HCT116 (cell line): ENCODE data around the gene DOCK2. TPM values are rescaled to one million over a fixed set of nuclear protein-coding genes. Genes with fewer than 3 reads are reported as not detected.

Source experiments
- ATAC-seq: fragments of 200-7000 bp; cut with Tn5 transposase; 2 replicates; pipeline ENCODE4 v1.9.1; 2020; ENCODE audit warnings: mild to moderate bottlenecking, moderate library complexity
- BruUV-seq: library from RNA; stranded (reverse); fragments of 400-500 nt; replicated peaks from 2 replicates; lab custom pipeline; 2021; lab: Mats Ljungman, UMichigan
- CTCF ChIA-PET: fragments of 300-600 bp; sonication (Branson Sonifier 250); formaldehyde crosslinking; loops from one replicate; lab custom pipeline; 2021; ENCODE audit warnings: antibody characterized with exemption; lab: Charles Lee
- POLR2A ChIA-PET: fragments of 300-600, 350-600 bp; sonication (Branson Sonifier 250); formaldehyde crosslinking; loops from one replicate; lab custom pipeline; 2021; ENCODE audit warnings: antibody characterized with exemption; lab: Charles Lee
- RAD21 ChIA-PET, 2 experiments: fragments of 300-600 bp; sonication (Branson Sonifier 250); formaldehyde crosslinking; loops; one replicate each; lab custom pipeline; 2023; ENCODE audit warnings: low total read pairs in 2 of 2; ENCODE audit not compliant: uncharacterized antibody in 2 of 2, unreplicated experiment in 2 of 2, low non-redundant PET in 1 of 2; lab: Charles Lee
- DNase-seq: peaks from one replicate; pipeline ENCODE4 v3.0.0-alpha.2; 2010; ENCODE audit warnings: low read depth, low spot score
- H2AFZ ChIP-seq: fragments of 200-600 bp; shearing (Covaris generic), sonication (generic); 2 replicates; pipeline ENCODE4 v1.6.1; 2017; ENCODE audit warnings: low read depth, mixed run types, mixed read lengths, antibody characterized with exemption, low read length; ENCODE audit not compliant: poor library complexity, severe bottlenecking
- H3K27ac ChIP-seq: 2 replicates; pipeline ENCODE4 v1.5.1; 2012; ENCODE audit warnings: low read depth, low read length
- H3K27me3 ChIP-seq: fragments of 200-600 bp; sonication (generic); 2 replicates; pipeline ENCODE4 v1.6.1; 2016; ENCODE audit warnings: mixed run types, low read length, mixed read lengths; ENCODE audit not compliant: insufficient read depth
- H3K36me3 ChIP-seq, 2 experiments: fragments of 200-500 bp in 1 of 2; fragments of 200-600 bp in 1 of 2; sonication (Bioruptor generic) in 1 of 2; sonication (generic) in 1 of 2; 2 replicates each; pipeline versions ENCODE4 v1.5.1 to v1.6.1; 2014 to 2016; ENCODE audit warnings: low read length in 2 of 2, inconsistent platforms in 1 of 2, mixed read lengths in 1 of 2, mixed run types in 1 of 2; ENCODE audit not compliant: insufficient read depth in 2 of 2, control insufficient read depth in 1 of 2
- H3K4me1 ChIP-seq, 2 experiments: fragments of 200-600 bp in 1 of 2; sonication (generic) in 1 of 2; 2 replicates each; pipeline versions ENCODE4 v1.5.1 to v1.6.1; 2012 to 2017; ENCODE audit warnings: low read length in 2 of 2, inconsistent platforms in 1 of 2, mild to moderate bottlenecking in 1 of 2, mixed read lengths in 1 of 2, mixed run types in 1 of 2, moderate library complexity in 1 of 2; ENCODE audit not compliant: insufficient read depth in 2 of 2, control insufficient read depth in 1 of 2
- H3K4me2 ChIP-seq: fragments of 200-600 bp; sonication (generic); 2 replicates; pipeline ENCODE4 v1.6.1; 2017; ENCODE audit warnings: mixed run types, low read length, mixed read lengths
- H3K4me3 ChIP-seq, 2 experiments: fragments of 200-600 bp in 1 of 2; sonication (generic) in 1 of 2; replicated peaks in 1 of 2; 2 replicates each; pipeline ENCODE4 v1.5.1; 2011 to 2016; ENCODE audit warnings: low read length in 2 of 2, control low read depth in 1 of 2, low read depth in 1 of 2, mild to moderate bottlenecking in 1 of 2, mixed read lengths in 1 of 2, mixed run types in 1 of 2
- H3K79me2 ChIP-seq: fragments of 200-600 bp; sonication (generic); 2 replicates; pipeline ENCODE4 v1.6.1; 2017; ENCODE audit warnings: mild to moderate bottlenecking, mixed run types, low read length, moderate library complexity, mixed read lengths; ENCODE audit not compliant: insufficient read depth
- H3K9ac ChIP-seq: fragments of 200-600 bp; sonication (generic); 2 replicates; pipeline ENCODE4 v1.6.1; 2016; ENCODE audit warnings: low read length, mixed read lengths
- H3K9me2 ChIP-seq: fragments of 200-600 bp; sonication (generic), shearing (Covaris generic); 2 replicates; pipeline ENCODE4 v1.6.1; 2017; ENCODE audit warnings: mixed run types, mild to moderate bottlenecking, moderate library complexity; ENCODE audit not compliant: insufficient read depth
- H3K9me3 ChIP-seq, 2 experiments: fragments of 200-500 bp in 1 of 2; fragments of 200-600 bp in 1 of 2; sonication (Bioruptor generic) in 1 of 2; sonication (generic) in 1 of 2; 2 replicates each; pipeline ENCODE4 v1.6.1; 2014 to 2017; ENCODE audit warnings: low read length in 2 of 2, mixed read lengths in 2 of 2, inconsistent platforms in 1 of 2, low read depth in 1 of 2, mild to moderate bottlenecking in 1 of 2, mixed run types in 1 of 2, moderate library complexity in 1 of 2; ENCODE audit not compliant: control insufficient read depth in 1 of 2, insufficient read depth in 1 of 2
- H4K20me1 ChIP-seq: fragments of 200-600 bp; sonication (generic), shearing (Covaris generic); 2 replicates; pipeline ENCODE4 v1.6.1; 2017; ENCODE audit warnings: mixed run types, mild to moderate bottlenecking, moderate library complexity; ENCODE audit not compliant: insufficient read depth
- CBX3 ChIP-seq: IDR thresholded peaks from 2 replicates; pipeline ENCODE4 v1.6.1; 2012; ENCODE audit warnings: low read depth
- CEBPB ChIP-seq: IDR thresholded peaks from 2 replicates; pipeline ENCODE4 v1.6.1; 2012; ENCODE audit warnings: low read depth
- CTCF ChIP-seq, 3 experiments: fragments of 200-600 bp in 1 of 3; sonication (generic) in 1 of 3; IDR thresholded peaks in 2 of 3; conservative IDR thresholded peaks in 1 of 3; 2 replicates each; pipeline ENCODE4 v1.5.1; 2012 to 2017; ENCODE audit warnings: low read depth in 2 of 3, low read length in 2 of 3, antibody characterized with exemption in 1 of 3, borderline replicate concordance in 1 of 3, control low read depth in 1 of 3, mild to moderate bottlenecking in 1 of 3, mixed read lengths in 1 of 3, mixed run types in 1 of 3, moderate library complexity in 1 of 3; ENCODE audit not compliant: insufficient read depth in 1 of 3
- EGR1 ChIP-seq: IDR thresholded peaks from 2 replicates; pipeline ENCODE4 v1.6.1; 2012; ENCODE audit warnings: low read depth
- ELF1 ChIP-seq: IDR thresholded peaks from 2 replicates; pipeline ENCODE4 v1.6.1; 2012; ENCODE audit warnings: low read depth, borderline replicate concordance
- JUND ChIP-seq: IDR thresholded peaks from 2 replicates; pipeline ENCODE4 v1.6.1; 2012
- MAX ChIP-seq: IDR thresholded peaks from 2 replicates; pipeline ENCODE4 v1.6.1; 2012
- POLR2A ChIP-seq: IDR thresholded peaks from 2 replicates; pipeline ENCODE4 v1.7.0; 2011; ENCODE audit warnings: borderline replicate concordance; ENCODE audit not compliant: insufficient read depth, insufficient read length; ENCODE audit errors: extremely low read depth
- POLR2AphosphoS5 ChIP-seq: IDR thresholded peaks from 2 replicates; pipeline ENCODE4 v1.6.1; 2011; ENCODE audit warnings: mild to moderate bottlenecking, low read depth, low read length, moderate library complexity
- RAD21 ChIP-seq: IDR thresholded peaks from 2 replicates; pipeline ENCODE4 v1.6.1; 2012; ENCODE audit warnings: low read depth, mild to moderate bottlenecking
- REST ChIP-seq: IDR thresholded peaks from 2 replicates; pipeline ENCODE4 v1.6.1; 2012; ENCODE audit warnings: low read depth
- SIN3A ChIP-seq: IDR thresholded peaks from 2 replicates; pipeline ENCODE4 v1.6.1; 2012; ENCODE audit warnings: low read depth
- SP1 ChIP-seq: IDR thresholded peaks from 2 replicates; pipeline ENCODE4 v1.6.1; 2012; ENCODE audit warnings: low read depth
- SRF ChIP-seq: IDR thresholded peaks from 2 replicates; pipeline ENCODE4 v1.6.1; 2012; ENCODE audit warnings: low read depth
- YY1 ChIP-seq: IDR thresholded peaks from 2 replicates; pipeline ENCODE4 v1.6.1; 2011; ENCODE audit warnings: low read length, low read depth, moderate library complexity, mild to moderate bottlenecking; ENCODE audit not compliant: insufficient replicate concordance; ENCODE audit errors: extremely low read depth
- ZBTB33 ChIP-seq: IDR thresholded peaks from 2 replicates; pipeline ENCODE4 v1.6.1; 2011; ENCODE audit warnings: mild to moderate bottlenecking, low read length, moderate library complexity; ENCODE audit not compliant: insufficient replicate concordance; ENCODE audit errors: extremely low read depth
- ZNF274 ChIP-seq: fragments of 200-500 bp; sonication (Bioruptor generic); IDR thresholded peaks from 2 replicates; pipeline ENCODE4 v1.6.1; 2014; ENCODE audit warnings: mild to moderate bottlenecking, low read depth, low read length, inconsistent platforms
- intact Hi-C: fragments of 100-400 bp; cut with micrococcal nuclease; formaldehyde crosslinking; loops from 2 replicates; pipeline ENCODE4 v1.10.0; 2022
- total RNA-seq: library from RNA; stranded (reverse); gene quantifications from one replicate; pipeline ENCODE4 v1.2.1, GENCODE V29; 2021; ENCODE audit not compliant: unreplicated experiment

DOCK2 gene
- total RNA-seq, 1 experiment from 2014 or later: 0.89 TPM

GRCh38 chr5:169861433-169861832, 224.4 kb downstream of the DOCK2 start:
- Histone ChIP-seq H3K27ac (no peak overlapping the region), H3K4me2 (no peak overlapping the region), H2AFZ (no peak overlapping the region), H4K20me1 (no peaks in the 10 kb centered on the region), H3K4me1 (no peaks in the 10 kb centered on the region), H3K4me3 (no peak overlapping the region), H3K27me3 (peaks cover 31% of the 10 kb centered on the region), H3K36me3 (no peaks in the 10 kb centered on the region), H3K9me2 (no peaks in the 10 kb centered on the region), H3K9me3 (no peaks in the 10 kb centered on the region), H3K9ac (no peak overlapping the region), H3K79me2 (no peaks in the 10 kb centered on the region)
- ATAC-seq (no peak), DNase-seq (no peak)
- intact Hi-C loops: no loop called here
- TF ChIP-seq ELF1 (no peak), MAX (no peak), EGR1 (no peak), SRF (no peak), CBX3 (no peak), CEBPB (no peak), YY1 (no peak), REST (no peak), POLR2AphosphoS5 (no peak), ZBTB33 (no peak), SIN3A (no peak), ZNF274 (no peak), RAD21 (no peak), JUND (no peak), SP1 (no peak), POLR2A (no peak), CTCF (IDR thresholded peaks at IDR 0.05 in 2 of 3, conservative IDR thresholded peaks at IDR 0.05 in 1 of 3; ENCODE audit: borderline replicate concordance in 1 of 3, insufficient read depth in 1 of 3, low read depth in 2 of 3, low read length in 2 of 3) (no peak)
- no TSS peak for BruUV-seq
- ChIA-PET RAD21 (no interaction called here), CTCF (no interaction called here), POLR2A (no interaction called here)
